PFSK-1 (cell line): ENCODE data around the gene RPL29.

Experiments
- POLR2AphosphoS5 ChIP-seq: IDR thresholded peaks from 2 replicates; pipeline ENCODE4 v1.6.1; 2012; ENCODE audit warnings: low read depth, mild to moderate bottlenecking, control low read depth, low read length, moderate library complexity
- SIN3A ChIP-seq: IDR thresholded peaks from 2 replicates; pipeline ENCODE4 v1.6.1; 2012; ENCODE audit warnings: mild to moderate bottlenecking, low read length, moderate library complexity, borderline replicate concordance; ENCODE audit not compliant: insufficient read depth
- TAF1 ChIP-seq: IDR thresholded peaks from 2 replicates; pipeline ENCODE4 v1.6.1; 2012; ENCODE audit warnings: low read length, control low read depth, borderline replicate concordance; ENCODE audit not compliant: insufficient read depth
- TF ChIP-seq, protein P1 (sequence below), 2 experiments: IDR thresholded peaks; 2 replicates each; pipeline versions ENCODE4 v1.6.1 to v1.8.0; 2011 to 2012; ENCODE audit warnings: low read depth in 2 of 2, low read length in 2 of 2, control low read depth in 1 of 2, inconsistent platforms in 1 of 2, mild to moderate bottlenecking in 1 of 2, moderate library complexity in 1 of 2; ENCODE audit not compliant: insufficient read depth in 1 of 2

DNA sequence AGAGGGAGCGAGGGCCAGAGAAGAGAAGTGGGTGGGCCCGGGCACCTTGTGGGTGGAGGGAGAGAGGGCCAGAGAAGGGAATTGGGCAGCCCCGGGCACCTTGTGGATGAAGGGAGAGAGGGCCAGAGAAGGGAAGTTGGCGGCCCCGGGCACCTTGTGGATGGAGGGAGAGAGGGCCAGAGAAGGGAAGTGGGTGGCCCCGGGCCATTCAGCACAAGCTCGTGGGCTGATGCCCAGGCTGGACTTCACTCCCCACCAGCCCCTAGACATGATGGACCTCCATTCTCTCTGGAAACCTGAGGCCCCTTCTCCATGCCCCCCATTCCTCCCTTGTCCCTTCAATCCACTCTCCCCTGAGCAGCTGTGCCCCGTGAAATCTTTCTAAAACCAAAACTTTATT is 44.9 kb upstream of the RPL29 start:
- TF ChIP-seq POLR2AphosphoS5 (no peak), SIN3A (no peak), TAF1 (no peak)
- TF ChIP-seq, protein P1, sequence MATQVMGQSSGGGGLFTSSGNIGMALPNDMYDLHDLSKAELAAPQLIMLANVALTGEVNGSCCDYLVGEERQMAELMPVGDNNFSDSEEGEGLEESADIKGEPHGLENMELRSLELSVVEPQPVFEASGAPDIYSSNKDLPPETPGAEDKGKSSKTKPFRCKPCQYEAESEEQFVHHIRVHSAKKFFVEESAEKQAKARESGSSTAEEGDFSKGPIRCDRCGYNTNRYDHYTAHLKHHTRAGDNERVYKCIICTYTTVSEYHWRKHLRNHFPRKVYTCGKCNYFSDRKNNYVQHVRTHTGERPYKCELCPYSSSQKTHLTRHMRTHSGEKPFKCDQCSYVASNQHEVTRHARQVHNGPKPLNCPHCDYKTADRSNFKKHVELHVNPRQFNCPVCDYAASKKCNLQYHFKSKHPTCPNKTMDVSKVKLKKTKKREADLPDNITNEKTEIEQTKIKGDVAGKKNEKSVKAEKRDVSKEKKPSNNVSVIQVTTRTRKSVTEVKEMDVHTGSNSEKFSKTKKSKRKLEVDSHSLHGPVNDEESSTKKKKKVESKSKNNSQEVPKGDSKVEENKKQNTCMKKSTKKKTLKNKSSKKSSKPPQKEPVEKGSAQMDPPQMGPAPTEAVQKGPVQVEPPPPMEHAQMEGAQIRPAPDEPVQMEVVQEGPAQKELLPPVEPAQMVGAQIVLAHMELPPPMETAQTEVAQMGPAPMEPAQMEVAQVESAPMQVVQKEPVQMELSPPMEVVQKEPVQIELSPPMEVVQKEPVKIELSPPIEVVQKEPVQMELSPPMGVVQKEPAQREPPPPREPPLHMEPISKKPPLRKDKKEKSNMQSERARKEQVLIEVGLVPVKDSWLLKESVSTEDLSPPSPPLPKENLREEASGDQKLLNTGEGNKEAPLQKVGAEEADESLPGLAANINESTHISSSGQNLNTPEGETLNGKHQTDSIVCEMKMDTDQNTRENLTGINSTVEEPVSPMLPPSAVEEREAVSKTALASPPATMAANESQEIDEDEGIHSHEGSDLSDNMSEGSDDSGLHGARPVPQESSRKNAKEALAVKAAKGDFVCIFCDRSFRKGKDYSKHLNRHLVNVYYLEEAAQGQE (IDR thresholded peaks at IDR 0.05; ENCODE audit: insufficient read depth in 1 of 2, low read depth in 2 of 2, low read length in 2 of 2) = no peak
